ENCODE measurements around the gene CPNE8.

Gene CPNE8

GRCh38 chr12:38915429-38916182 is 10.2 kb upstream of the CPNE8 start:
- DNase-seq (ENCODE audit: insufficient read length) (no peak), FAIRE-seq (no peak)

GRCh38 chr12:38912116-38912515 is 6.7 kb upstream of the CPNE8 start:
- FAIRE-seq (no peak), DNase-seq (ENCODE audit: insufficient read length) (no peak)
- no peak for TF ChIP-seq POLR2A (IDR thresholded peaks at IDR 0.05; ENCODE audit: low read depth, low read length)
- TF ChIP-seq POLR2AphosphoS5 (IDR thresholded peaks at IDR 0.05; ENCODE audit: low read depth, low read length), result no peak
- no peak for TF ChIP-seq TAF1 (IDR thresholded peaks at IDR 0.05; ENCODE audit: borderline replicate concordance, low read depth, low read length)

More at GRCh38 chr12:38915429-38916182, 10.2 kb upstream of the CPNE8 start:
- TF ChIP-seq TAF1 (IDR thresholded peaks at IDR 0.05; ENCODE audit: borderline replicate concordance, low read depth, low read length), result no peak
- no peak for TF ChIP-seq POLR2AphosphoS5 (IDR thresholded peaks at IDR 0.05; ENCODE audit: low read depth, low read length)
- TF ChIP-seq POLR2A (IDR thresholded peaks at IDR 0.05; ENCODE audit: low read depth, low read length), result no peak

- DNase-seq (ENCODE audit: insufficient read length), result no peak
Measured at GRCh38 chr12:38911611-38912010, 6.2 kb upstream of the CPNE8 start.

GRCh38 chr12:38907201-38907923 is 2.0 kb upstream of the CPNE8 start:
- DNase-seq (ENCODE audit: insufficient read length) (no peak), FAIRE-seq (no peak)
- no peak for TF ChIP-seq POLR2A (IDR thresholded peaks at IDR 0.05; ENCODE audit: low read depth, low read length)
- TF ChIP-seq POLR2AphosphoS5 (IDR thresholded peaks at IDR 0.05; ENCODE audit: low read depth, low read length), result no peak
- TF ChIP-seq TAF1 (IDR thresholded peaks at IDR 0.05; ENCODE audit: borderline replicate concordance, low read depth, low read length), result no peak

More at GRCh38 chr12:38911611-38912010, 6.2 kb upstream of the CPNE8 start:
- no peak for TF ChIP-seq POLR2A (IDR thresholded peaks at IDR 0.05; ENCODE audit: low read depth, low read length)
- no peak for TF ChIP-seq POLR2AphosphoS5 (IDR thresholded peaks at IDR 0.05; ENCODE audit: low read depth, low read length)
- no peak for TF ChIP-seq TAF1 (IDR thresholded peaks at IDR 0.05; ENCODE audit: borderline replicate concordance, low read depth, low read length)
- peak; percentile 44 for FAIRE-seq

- DNase-seq (ENCODE audit: insufficient read length), result peak; percentile 47
- FAIRE-seq, result peak; percentile 87
- TF ChIP-seq TAF1 (IDR thresholded peaks at IDR 0.05; ENCODE audit: borderline replicate concordance, low read depth, low read length), result no peak
- TF ChIP-seq POLR2A (IDR thresholded peaks at IDR 0.05; ENCODE audit: low read depth, low read length), result no peak
- TF ChIP-seq POLR2AphosphoS5 (IDR thresholded peaks at IDR 0.05; ENCODE audit: low read depth, low read length), result no peak
Measured at GRCh38 chr12:38906482-38907200, 1.2 kb upstream of the CPNE8 start.

- no peak; the same call in none of the 2 replicates for TF ChIP-seq POLR2AphosphoS5 (IDR thresholded peaks at IDR 0.05; ENCODE audit: low read depth, low read length)
- no peak for TF ChIP-seq POLR2A (IDR thresholded peaks at IDR 0.05; ENCODE audit: low read depth, low read length)
- TF ChIP-seq TAF1 (IDR thresholded peaks at IDR 0.05; ENCODE audit: borderline replicate concordance, low read depth, low read length), result no peak
- DNase-seq (ENCODE audit: insufficient read length), result peak; percentile 32
- FAIRE-seq, result peak; percentile 74
Measured at GRCh38 chr12:38904537-38905479, 583 bp downstream of the CPNE8 start.

GRCh38 chr12:38903596-38903995 is 1.8 kb downstream of the CPNE8 start:
- TF ChIP-seq TAF1 (IDR thresholded peaks at IDR 0.05; ENCODE audit: borderline replicate concordance, low read depth, low read length), result no peak
- no peak for TF ChIP-seq POLR2A (IDR thresholded peaks at IDR 0.05; ENCODE audit: low read depth, low read length)
- no peak for TF ChIP-seq POLR2AphosphoS5 (IDR thresholded peaks at IDR 0.05; ENCODE audit: low read depth, low read length)
- FAIRE-seq, result peak; percentile 38
- no peak for DNase-seq (ENCODE audit: insufficient read length)

- FAIRE-seq, result peak; percentile 48
- no peak for DNase-seq (ENCODE audit: insufficient read length)
- TF ChIP-seq POLR2A (IDR thresholded peaks at IDR 0.05; ENCODE audit: low read depth, low read length), result no peak
- no peak for TF ChIP-seq POLR2AphosphoS5 (IDR thresholded peaks at IDR 0.05; ENCODE audit: low read depth, low read length)
- TF ChIP-seq TAF1 (IDR thresholded peaks at IDR 0.05; ENCODE audit: borderline replicate concordance, low read depth, low read length), result no peak
Measured at GRCh38 chr12:38898001-38898684, 7.2 kb downstream of the CPNE8 start.

- no peak for TF ChIP-seq POLR2AphosphoS5 (IDR thresholded peaks at IDR 0.05; ENCODE audit: low read depth, low read length)
- TF ChIP-seq POLR2A (IDR thresholded peaks at IDR 0.05; ENCODE audit: low read depth, low read length), result no peak
- no peak for TF ChIP-seq TAF1 (IDR thresholded peaks at IDR 0.05; ENCODE audit: borderline replicate concordance, low read depth, low read length)
- FAIRE-seq, result no peak
- DNase-seq (ENCODE audit: insufficient read length), result no peak
Measured at GRCh38 chr12:38895446-38895845, 9.9 kb downstream of the CPNE8 start.

GRCh38 chr12:38892976-38893375 is 12.4 kb downstream of the CPNE8 start:
- FAIRE-seq, result no peak
- no peak for TF ChIP-seq POLR2A (IDR thresholded peaks at IDR 0.05; ENCODE audit: low read depth, low read length)
- TF ChIP-seq TAF1 (IDR thresholded peaks at IDR 0.05; ENCODE audit: borderline replicate concordance, low read depth, low read length), result no peak
- TF ChIP-seq POLR2AphosphoS5 (IDR thresholded peaks at IDR 0.05; ENCODE audit: low read depth, low read length), result no peak
- no peak for DNase-seq (ENCODE audit: insufficient read length)

All from GM12892 (cell line).